ENCODE results near the gene ZFYVE19. TPM values are rescaled to one million over a fixed set of nuclear protein-coding genes. Genes with fewer than 3 reads are reported as not detected.

ZFYVE19 gene
- total and polyA plus RNA-seq, 2 of the 4 experiments (the other 2 are of a cell fraction), result 22.6 to 29.6 TPM

DNA sequence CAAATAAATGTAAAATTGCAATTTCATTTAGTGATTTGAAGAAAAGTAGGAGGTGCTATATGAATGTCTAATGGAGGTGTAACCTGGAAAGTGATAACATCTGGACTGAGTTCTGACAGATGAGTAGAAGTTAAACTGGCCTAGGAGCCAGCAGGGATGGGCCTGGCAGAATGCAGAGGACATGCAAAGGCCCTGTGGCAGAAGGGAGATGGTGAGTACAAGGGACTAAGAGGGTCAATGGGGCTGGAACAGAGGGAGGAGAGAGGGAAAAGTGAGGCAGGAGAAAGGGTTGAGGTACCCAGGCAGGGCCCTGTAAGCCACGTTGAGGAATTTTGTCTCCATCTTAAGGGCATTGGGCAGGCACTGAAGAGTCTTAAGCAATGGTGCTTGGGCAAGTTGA, 25.0 kb downstream of the ZFYVE19 start:
- Histone ChIP-seq H2BK120ac (ENCODE audit: low read depth, low read length) (no peak overlapping the region), H3K4me2 (ENCODE audit: low read depth, low read length) (no peak overlapping the region), H2BK5ac (ENCODE audit: low read depth, low read length, poor library complexity, severe bottlenecking) (no peak overlapping the region), H3K79me1 (ENCODE audit: low read depth in 1 of 2, low read length in 2 of 2) (no peaks in the 10 kb centered on the region), H2BK20ac (ENCODE audit: low read depth, low read length) (no peak overlapping the region), H4K91ac (ENCODE audit: insufficient read depth, low read depth, low read length) (no peak overlapping the region), H3K36me3 (ENCODE audit: control insufficient read depth, insufficient read depth, low read length) (no peaks in the 10 kb centered on the region), H3K9ac (ENCODE audit: low read depth, low read length) (no peak overlapping the region), H3K14ac (replicated peaks; ENCODE audit: low read depth, low read length) (no peak overlapping the region), H3K23ac (ENCODE audit: low read depth, low read length) (no peak overlapping the region), H2AK9ac (replicated peaks; ENCODE audit: low read depth, low read length, poor library complexity) (no peak overlapping the region), H2AK5ac (ENCODE audit: low read depth, low read length) (no peak overlapping the region), H4K20me1 (ENCODE audit: insufficient read depth, low read length) (no peaks in the 10 kb centered on the region), H3K27me3 (ENCODE audit: control insufficient read depth, insufficient read depth, low read length) (peaks cover 6% of the 10 kb centered on the region; the same call in 1 of the 2 replicates), H3K18ac (ENCODE audit: low read depth, low read length) (no peak overlapping the region), H2BK15ac (ENCODE audit: low read depth, low read length) (no peak overlapping the region), H3K4me1 (ENCODE audit: control insufficient read depth, insufficient read depth, low read length) (no peaks in the 10 kb centered on the region; the same call in 1 of the 2 replicates), H3K4ac (ENCODE audit: low read depth, low read length) (no peak overlapping the region), H3K9me3 (ENCODE audit: control insufficient read depth, insufficient read depth, low read length) (no peaks in the 10 kb centered on the region), H3K56ac (ENCODE audit: extremely low read depth, insufficient read depth, low read length) (no peak overlapping the region), H2AFZ (replicated peaks; ENCODE audit: low read length, poor library complexity) (no peak overlapping the region), H4K5ac (ENCODE audit: low read depth, low read length) (no peak overlapping the region), H3K9me1 (ENCODE audit: insufficient read depth, low read length) (no peaks in the 10 kb centered on the region), H4K8ac (ENCODE audit: low read depth in 2 of 2, low read length in 2 of 2) (no peak overlapping the region), H3K27ac (ENCODE audit: insufficient read depth, low read length) (no peak overlapping the region), H3K4me3 (ENCODE audit: insufficient read depth, low read depth, low read length) (no peak overlapping the region)
- TF ChIP-seq NFE2L2 (IDR thresholded peaks at IDR 0.05; ENCODE audit: low read depth, low read length), result no peak
- no peak for TF ChIP-seq RFX5 (IDR thresholded peaks at IDR 0.05; ENCODE audit: low read depth, low read length)
- no peak for TF ChIP-seq RCOR1 (IDR thresholded peaks at IDR 0.05; ENCODE audit: insufficient replicate concordance, low read length)
- TF ChIP-seq POLR2A (IDR thresholded peaks at IDR 0.05; ENCODE audit: low read depth, low read length), result no peak
- no peak for TF ChIP-seq MAFK (IDR thresholded peaks at IDR 0.05; ENCODE audit: low read depth, low read length)
- no peak for TF ChIP-seq BHLHE40 (IDR thresholded peaks at IDR 0.05; ENCODE audit: low read depth, low read length)
- no peak for TF ChIP-seq MXI1 (IDR thresholded peaks at IDR 0.05; ENCODE audit: borderline replicate concordance, low read depth, low read length)
- intact Hi-C loops (cut with micrococcal nuclease), result no loop called here
- no peak for DNase-seq
- in situ Hi-C loops (cut with MboI; ENCODE audit: low sequenced_read_pairs), result no loop called here
- ATAC-seq (ENCODE audit: low read depth), result no peak
- BruUV-seq (replicated peaks), result no TSS peak
- 60% methylated on average over 1 of the region's 1 CpG; no CpG with 5 or more reads in 1 of the 2 experiments for WGBS, 2 experiments (ENCODE audit: extremely low coverage in 2 of 2, insufficient read length in 1 of 2)
- ChIA-PET POLR2A (ENCODE audit: unreplicated experiment) (no interaction called here), CTCF (no interaction called here)
- dilution Hi-C loops (cut with HindIII; ENCODE audit: low sequenced_read_pairs, unreplicated experiment), result no loop called here
